Keratinocyte (primary cell): Measurements from ENCODE around the gene MAPT. TPM values are rescaled to one million over a fixed set of nuclear protein-coding genes. Genes with fewer than 3 reads are reported as not detected.

Source experiments
- DNase-seq: peaks from one replicate; pipeline ENCODE4 v3.0.0-alpha.2; 2011; ENCODE audit warnings: low read depth, missing footprints, low spot score
- FAIRE-seq: peaks from 2 replicates; lab custom pipeline; 2011; peaks lifted over from hg19 to GRCh38; lab: Jason Lieb, UNC
- H2AFZ ChIP-seq: 2 replicates; pipeline ENCODE4 v1.6.0; 2012; ENCODE audit warnings: low read length, control low read depth, inconsistent platforms; ENCODE audit not compliant: control insufficient read depth
- H3K27ac ChIP-seq: 2 replicates; pipeline ENCODE4 v1.5.1; 2011; ENCODE audit warnings: low read length; ENCODE audit not compliant: control insufficient read depth, insufficient read depth
- H3K27me3 ChIP-seq: 3 replicates; pipeline ENCODE4 v1.6.0; 2011; ENCODE audit warnings: low read length; ENCODE audit not compliant: control insufficient read depth, insufficient read depth; ENCODE audit errors: extremely low read depth
- H3K36me3 ChIP-seq, 2 experiments: 2 replicates in 1 of 2; 3 replicates in 1 of 2; pipeline ENCODE4 v1.5.1; 2011; ENCODE audit warnings: low read length in 2 of 2, mild to moderate bottlenecking in 1 of 2; ENCODE audit not compliant: control insufficient read depth in 2 of 2, insufficient read depth in 2 of 2; ENCODE audit errors: extremely low read depth in 1 of 2
- H3K4me1 ChIP-seq: 3 replicates; pipeline ENCODE4 v1.5.1; 2011; ENCODE audit warnings: low read length; ENCODE audit not compliant: control insufficient read depth, insufficient read depth; ENCODE audit errors: extremely low read depth
- H3K4me2 ChIP-seq: 3 replicates; pipeline ENCODE4 v1.6.0; 2011; ENCODE audit warnings: low read depth, low read length; ENCODE audit not compliant: control insufficient read depth, insufficient read depth; ENCODE audit errors: extremely low read depth
- H3K4me3 ChIP-seq, 3 experiments: fragments of 200-600 bp in 1 of 3; sonication (generic) in 1 of 3; 2 replicates in 2 of 3; 3 replicates in 1 of 3; pipeline ENCODE4 v1.5.1; 2011 to 2016; ENCODE audit warnings: low read length in 3 of 3, mild to moderate bottlenecking in 3 of 3, control low read depth in 2 of 3, inconsistent platforms in 1 of 3, low read depth in 1 of 3, mixed read lengths in 1 of 3, mixed run types in 1 of 3, moderate library complexity in 1 of 3; ENCODE audit not compliant: control insufficient read depth in 2 of 3, insufficient read depth in 2 of 3; ENCODE audit errors: extremely low read depth in 1 of 3
- H3K79me2 ChIP-seq: 2 replicates; pipeline ENCODE4 v1.6.0; 2012; ENCODE audit warnings: low read length; ENCODE audit not compliant: control insufficient read depth, insufficient read depth
- H3K9ac ChIP-seq: 3 replicates; pipeline ENCODE4 v1.6.0; 2011; ENCODE audit warnings: low read length; ENCODE audit not compliant: control insufficient read depth, insufficient read depth; ENCODE audit errors: extremely low read depth
- H3K9me1 ChIP-seq: 3 replicates; pipeline ENCODE4 v1.6.0; 2011; ENCODE audit warnings: low read length; ENCODE audit not compliant: control insufficient read depth, insufficient read depth; ENCODE audit errors: extremely low read depth
- H3K9me3 ChIP-seq: 2 replicates; pipeline ENCODE4 v1.5.1; 2012; ENCODE audit warnings: low read depth, low read length; ENCODE audit not compliant: control insufficient read depth
- H4K20me1 ChIP-seq: 3 replicates; pipeline ENCODE4 v1.6.0; 2011; ENCODE audit warnings: low read length; ENCODE audit not compliant: control insufficient read depth, insufficient read depth; ENCODE audit errors: extremely low read depth
- EZH2 ChIP-seq: IDR thresholded peaks from one replicate; pipeline ENCODE4 v1.6.1; 2012; ENCODE audit warnings: inconsistent platforms, mild to moderate bottlenecking, low read length, moderate library complexity
- dilution Hi-C: fragments of 300-500 bp; cut with MboI; formaldehyde crosslinking; loops from one replicate; pipeline ENCODE4 v1.7.0; 2020; ENCODE audit warnings: low sequenced_read_pairs; ENCODE audit not compliant: extremely low pct_ligation_motif_present
- polyA plus RNA-seq, 5 experiments: library from polyadenylated mRNA; depleted of rRNA in 3 of 5; stranded (reverse) in 3 of 5; stranded (forward) in 1 of 5; unstranded in 1 of 5; fragments of >200 nt; gene quantifications; 1 replicate in 1 of 5; 2 replicates in 3 of 5; 3 replicates in 1 of 5; pipeline versions ENCODE4 v1.2.1 to v1.2.3, GENCODE V29; 2011 to 2012; ENCODE audit warnings: missing spikeins in 2 of 5, low read depth in 1 of 5, low replicate concordance in 1 of 5
- TF ChIP-seq, protein P1 (sequence below), 3 experiments: IDR thresholded peaks in 1 of 3; conservative IDR thresholded peaks in 1 of 3; optimal IDR thresholded peaks in 1 of 3; 2 replicates in 2 of 3; 3 replicates in 1 of 3; pipeline versions ENCODE3 to v1.5.1; 2011; ENCODE audit warnings: low read length in 3 of 3, mild to moderate bottlenecking in 3 of 3, moderate library complexity in 2 of 3, control low read depth in 1 of 3, inconsistent platforms in 1 of 3; ENCODE audit not compliant: insufficient read depth in 2 of 3; ENCODE audit errors: extremely low read depth in 1 of 3

The MAPT gene
- polyA plus RNA-seq, 1 donor (not counting 4 experiments of a cell fraction or from before 2014, with no cell fraction given), result 0.08 TPM

DNA sequence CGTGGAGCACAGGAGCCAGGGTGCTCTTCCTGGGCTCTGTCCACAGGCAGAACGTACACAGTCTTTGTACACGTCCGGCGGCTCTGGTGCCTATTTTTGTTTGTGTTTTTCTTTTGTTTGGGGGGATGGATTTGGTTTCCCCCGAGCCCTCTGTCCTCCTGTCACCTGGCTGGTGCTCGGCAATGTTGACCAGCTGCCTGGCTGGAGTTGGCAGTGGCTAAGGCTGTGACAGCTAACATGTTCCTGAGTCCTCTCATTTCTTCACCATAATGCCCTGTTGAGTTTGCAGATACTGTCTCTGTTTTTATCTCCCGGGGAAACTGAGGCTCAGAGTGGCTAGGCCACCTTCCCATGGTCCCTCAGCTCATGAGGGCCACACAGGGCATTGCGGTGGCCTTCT is 25.7 kb downstream of the MAPT start:
- no peaks in the 10 kb centered on the region for H3K4me1 ChIP-seq
- H3K9me3 ChIP-seq, result no peaks in the 10 kb centered on the region
- TF ChIP-seq, protein P1, sequence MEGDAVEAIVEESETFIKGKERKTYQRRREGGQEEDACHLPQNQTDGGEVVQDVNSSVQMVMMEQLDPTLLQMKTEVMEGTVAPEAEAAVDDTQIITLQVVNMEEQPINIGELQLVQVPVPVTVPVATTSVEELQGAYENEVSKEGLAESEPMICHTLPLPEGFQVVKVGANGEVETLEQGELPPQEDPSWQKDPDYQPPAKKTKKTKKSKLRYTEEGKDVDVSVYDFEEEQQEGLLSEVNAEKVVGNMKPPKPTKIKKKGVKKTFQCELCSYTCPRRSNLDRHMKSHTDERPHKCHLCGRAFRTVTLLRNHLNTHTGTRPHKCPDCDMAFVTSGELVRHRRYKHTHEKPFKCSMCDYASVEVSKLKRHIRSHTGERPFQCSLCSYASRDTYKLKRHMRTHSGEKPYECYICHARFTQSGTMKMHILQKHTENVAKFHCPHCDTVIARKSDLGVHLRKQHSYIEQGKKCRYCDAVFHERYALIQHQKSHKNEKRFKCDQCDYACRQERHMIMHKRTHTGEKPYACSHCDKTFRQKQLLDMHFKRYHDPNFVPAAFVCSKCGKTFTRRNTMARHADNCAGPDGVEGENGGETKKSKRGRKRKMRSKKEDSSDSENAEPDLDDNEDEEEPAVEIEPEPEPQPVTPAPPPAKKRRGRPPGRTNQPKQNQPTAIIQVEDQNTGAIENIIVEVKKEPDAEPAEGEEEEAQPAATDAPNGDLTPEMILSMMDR (optimal IDR thresholded peaks at IDR 0.05 in 1 of 3, IDR thresholded peaks at IDR 0.05 in 1 of 3, conservative IDR thresholded peaks at IDR 0.05 in 1 of 3; ENCODE audit: extremely low read depth in 1 of 3, insufficient read depth in 2 of 3, low read length in 3 of 3), result no peak
- TF ChIP-seq EZH2, result no peak
- dilution Hi-C loops, result no loop called here
- no peaks in the 10 kb centered on the region for H3K9me1 ChIP-seq
- H2AFZ ChIP-seq, result no peak overlapping the region
- H3K4me2 ChIP-seq, result no peak overlapping the region
- no peak for FAIRE-seq
- peaks cover 6% of the 10 kb centered on the region for H3K27me3 ChIP-seq
- DNase-seq, result no peak
- H3K4me3 ChIP-seq, result no peak overlapping the region
- no peaks in the 10 kb centered on the region for H4K20me1 ChIP-seq
- no peaks in the 10 kb centered on the region for H3K79me2 ChIP-seq
- H3K27ac ChIP-seq, result no peak overlapping the region
- no peak overlapping the region for H3K9ac ChIP-seq
- no peaks in the 10 kb centered on the region for H3K36me3 ChIP-seq

DNA sequence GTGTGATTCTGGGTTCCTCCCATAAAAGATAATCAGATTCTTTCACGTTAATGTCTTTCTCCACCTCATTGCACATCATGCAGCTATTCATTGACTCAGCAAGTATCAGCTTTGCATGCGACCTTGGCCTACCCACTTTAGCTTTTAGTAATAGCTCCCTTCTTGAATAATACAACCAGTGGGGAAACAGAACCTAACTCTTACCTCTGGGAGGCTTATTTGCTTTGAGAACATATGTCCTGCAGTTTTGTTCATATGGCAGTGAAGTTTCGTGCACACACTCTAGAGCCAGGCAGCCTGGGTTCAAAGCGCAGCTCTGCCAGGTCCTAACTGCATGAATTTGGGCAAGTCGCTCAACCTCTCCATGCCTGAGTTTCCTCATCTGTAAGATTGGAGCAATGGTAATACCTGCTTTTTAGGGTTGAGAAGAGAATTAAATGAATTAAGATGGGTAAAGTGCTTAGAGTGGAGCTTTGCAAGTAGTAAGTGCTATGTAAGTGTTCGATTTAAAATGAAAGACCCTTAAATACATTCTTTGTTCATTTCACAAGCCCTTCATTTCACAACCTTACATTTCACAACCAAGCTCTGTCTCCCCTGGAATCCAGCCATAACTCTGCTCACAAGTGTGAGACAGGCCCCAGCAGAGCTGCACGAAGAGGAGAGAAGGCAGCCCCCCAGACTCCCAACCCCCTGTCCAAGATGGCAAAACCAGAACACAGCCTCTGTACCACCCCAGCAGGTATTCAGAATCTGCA is 29.3 kb downstream of the MAPT start:
- Histone ChIP-seq H3K9me1 (no peaks in the 10 kb centered on the region), H2AFZ (no peak overlapping the region), H3K36me3 (no peaks in the 10 kb centered on the region), H3K4me3 (no peak overlapping the region), H3K4me1 (no peaks in the 10 kb centered on the region), H3K27ac (no peak overlapping the region), H3K79me2 (no peaks in the 10 kb centered on the region), H3K27me3 (peaks cover 2% of the 10 kb centered on the region), H4K20me1 (no peaks in the 10 kb centered on the region), H3K4me2 (no peak overlapping the region), H3K9me3 (peaks cover 2% of the 10 kb centered on the region), H3K9ac (no peak overlapping the region)
- no peak for TF ChIP-seq EZH2
- TF ChIP-seq, protein P1 (optimal IDR thresholded peaks at IDR 0.05 in 1 of 3, IDR thresholded peaks at IDR 0.05 in 1 of 3, conservative IDR thresholded peaks at IDR 0.05 in 1 of 3; ENCODE audit: extremely low read depth in 1 of 3, insufficient read depth in 2 of 3, low read length in 3 of 3), result no peak
- no peak for DNase-seq
- FAIRE-seq, result no peak
- dilution Hi-C loops, result no loop called here
